ENCODE data around the gene CEP128.

The CEP128 gene

DNA sequence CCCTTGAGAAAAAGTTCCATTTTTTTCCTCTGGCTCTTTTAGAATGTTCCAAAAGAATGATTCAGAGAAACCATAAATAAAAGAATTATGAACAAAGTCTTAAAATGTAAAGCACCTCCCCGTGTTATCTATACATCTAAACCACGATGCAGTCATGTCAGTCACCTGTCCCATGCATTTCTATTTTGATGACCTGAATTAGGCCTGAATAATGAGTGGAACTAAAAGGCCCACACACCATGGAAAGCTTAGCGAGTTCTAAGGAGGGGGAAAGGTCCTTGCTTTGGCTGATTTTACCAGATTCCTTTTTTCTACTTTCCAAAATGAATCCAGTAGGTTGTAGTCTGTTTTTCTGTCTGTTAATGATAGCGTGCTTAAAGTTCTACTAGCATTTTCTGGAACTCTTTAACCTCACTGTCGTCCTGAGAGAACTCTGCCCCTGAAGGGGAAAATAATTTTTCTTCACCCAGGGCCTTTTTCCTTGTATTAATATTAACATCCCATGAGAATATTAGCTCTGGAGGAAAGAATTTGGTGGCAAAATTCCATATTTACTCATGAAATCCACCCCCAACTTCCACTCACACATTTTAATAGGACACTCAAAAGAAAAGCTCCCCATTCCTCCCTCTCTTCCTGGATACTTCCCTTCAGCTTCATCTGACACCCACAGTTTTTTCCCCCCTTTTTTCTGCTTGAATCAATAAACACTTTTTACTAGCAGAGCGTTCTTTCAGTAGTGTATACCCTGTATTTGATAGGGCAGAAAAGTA, 464.0 kb downstream of the CEP128 start:
- no peak for DNase-seq (ENCODE audit: low spot score)

DNA sequence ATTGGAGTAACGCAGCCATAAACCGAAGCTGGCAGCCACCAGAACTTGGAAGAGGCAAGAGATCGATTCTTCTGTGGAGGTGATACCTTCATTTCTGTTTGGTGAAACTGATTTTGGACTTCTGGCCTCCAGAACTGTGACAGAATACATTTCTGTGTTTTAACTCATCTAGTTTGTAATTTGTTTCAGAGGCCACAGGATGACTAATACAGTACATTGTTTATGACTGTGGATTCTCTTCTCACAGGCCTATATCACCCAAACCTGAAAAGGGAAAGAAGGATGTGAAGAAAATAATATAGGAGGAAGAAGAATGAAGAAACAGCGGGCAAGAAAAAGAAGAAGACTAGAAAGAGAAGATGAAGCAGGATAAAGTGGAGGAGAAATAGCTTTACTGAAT, 466.5 kb downstream of the CEP128 start:
- DNase-seq (ENCODE audit: low spot score): no peak

DNA sequence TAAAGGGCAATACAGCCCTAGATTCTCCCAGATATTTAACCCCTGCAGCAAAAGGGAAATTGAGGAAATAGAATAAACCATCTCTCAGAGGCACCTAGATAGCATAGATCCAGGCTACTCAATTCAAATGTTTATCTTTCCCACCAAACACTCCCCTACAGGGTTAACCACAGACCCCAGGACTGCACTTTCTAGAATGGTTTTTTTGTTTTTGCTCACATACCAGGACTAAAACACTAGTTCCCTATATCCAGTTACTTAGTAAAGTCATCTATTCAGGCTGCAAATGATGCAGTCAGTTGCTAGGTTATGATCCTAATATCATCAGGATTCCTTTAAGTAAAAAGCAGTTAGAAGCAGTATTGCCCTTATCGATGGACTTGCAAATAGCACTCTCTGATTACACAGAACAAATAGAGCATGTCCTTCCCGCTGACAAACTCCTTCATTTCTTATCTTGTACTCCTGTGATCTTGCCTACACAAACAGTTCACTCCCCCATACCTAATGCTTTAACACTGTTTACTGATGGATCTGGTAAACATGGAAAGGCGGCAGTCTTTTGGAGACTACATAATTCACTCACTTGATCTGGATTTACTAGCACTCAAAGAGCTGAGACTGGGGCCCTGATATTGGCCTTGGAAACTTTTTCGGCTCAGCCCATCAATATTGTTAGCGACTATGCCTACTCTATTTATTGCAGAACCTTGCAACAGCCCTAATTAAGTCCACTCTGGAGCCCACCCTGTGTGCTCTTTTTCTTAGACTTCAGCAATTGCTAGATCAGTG, 473.0 kb downstream of the CEP128 start:
- DNase-seq (ENCODE audit: low spot score): no peak

DNA sequence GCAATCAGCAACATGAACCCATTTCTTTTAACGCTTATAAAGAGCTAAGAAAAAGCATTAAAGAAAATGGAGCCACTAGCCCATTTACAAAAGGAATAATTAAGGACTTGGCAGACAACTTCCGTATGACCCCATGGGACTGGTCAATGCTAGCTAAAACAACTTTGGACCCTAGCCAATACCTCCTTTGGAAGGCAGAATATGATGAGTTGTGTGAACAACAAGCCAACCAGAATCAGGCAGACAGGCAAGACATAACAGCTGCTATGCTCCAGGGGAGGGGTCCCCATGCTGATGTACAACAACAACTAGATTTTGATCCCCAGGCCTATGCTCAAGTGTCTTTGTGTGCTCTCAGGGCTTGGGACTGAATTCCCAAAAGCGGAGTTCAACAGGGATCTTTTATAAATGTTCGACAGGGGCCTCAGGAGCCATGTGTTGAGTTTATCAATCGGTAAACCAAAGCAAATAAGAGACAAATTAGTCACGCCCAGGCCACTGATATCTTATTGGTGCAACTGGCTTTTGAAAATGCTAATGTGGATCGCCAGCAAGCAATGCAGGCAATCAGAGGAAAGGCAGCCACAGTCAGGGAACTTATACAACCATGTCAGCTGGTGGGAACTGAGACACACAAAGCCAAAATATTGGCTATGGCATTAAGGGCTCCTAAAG, 475.9 kb downstream of the CEP128 start:
- no peak for DNase-seq (ENCODE audit: low spot score)

DNA sequence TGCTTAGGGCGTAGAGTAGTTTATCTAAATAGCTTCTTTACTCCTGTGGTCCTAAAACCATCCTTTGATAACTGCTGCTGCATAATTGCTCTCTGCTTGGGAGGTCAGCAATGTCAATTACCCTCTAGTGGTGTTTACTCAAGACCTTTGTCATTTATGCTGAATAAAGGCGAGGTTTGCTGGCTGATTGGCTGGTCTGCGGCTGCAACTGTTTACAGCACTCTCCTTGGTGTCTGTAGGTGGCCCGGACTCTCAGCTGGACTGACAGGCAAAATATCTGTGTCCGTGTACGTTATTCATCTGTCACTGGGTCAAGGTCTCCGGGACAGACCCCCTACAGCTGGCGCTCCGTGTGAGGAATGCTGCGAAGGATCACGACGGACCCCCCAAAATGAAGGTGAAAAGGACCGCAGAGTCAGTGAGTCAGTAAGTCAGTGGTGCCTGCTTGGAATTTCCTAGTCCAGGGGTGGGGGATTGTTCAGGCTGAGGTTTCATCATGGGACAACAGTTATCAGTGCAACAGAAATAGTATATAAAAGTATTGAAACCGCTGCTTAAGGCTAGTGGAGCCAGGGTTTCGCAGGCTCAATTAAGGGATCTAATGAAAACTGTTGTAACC, 476.9 kb downstream of the CEP128 start:
- no peak for DNase-seq (ENCODE audit: low spot score)

DNA sequence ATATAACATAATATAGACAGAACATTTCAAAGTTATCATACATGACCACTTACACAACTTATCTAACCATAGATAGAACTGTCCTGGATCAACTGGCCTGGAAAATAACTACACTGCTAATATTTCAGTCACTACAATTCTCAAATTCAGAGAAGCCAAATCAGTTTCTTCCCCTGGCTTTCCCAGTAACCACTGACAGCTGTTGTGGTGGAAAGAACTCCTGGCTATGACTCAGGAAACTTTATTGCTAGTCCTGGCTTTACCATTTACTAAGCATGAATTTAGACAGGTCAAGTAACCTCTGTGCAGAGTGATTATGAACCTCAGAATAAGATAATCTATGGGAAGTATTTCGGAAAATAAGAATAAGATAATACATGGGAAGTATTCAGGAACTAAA, 485.3 kb downstream of the CEP128 start:
- no peak for DNase-seq (ENCODE audit: low spot score)

DNA sequence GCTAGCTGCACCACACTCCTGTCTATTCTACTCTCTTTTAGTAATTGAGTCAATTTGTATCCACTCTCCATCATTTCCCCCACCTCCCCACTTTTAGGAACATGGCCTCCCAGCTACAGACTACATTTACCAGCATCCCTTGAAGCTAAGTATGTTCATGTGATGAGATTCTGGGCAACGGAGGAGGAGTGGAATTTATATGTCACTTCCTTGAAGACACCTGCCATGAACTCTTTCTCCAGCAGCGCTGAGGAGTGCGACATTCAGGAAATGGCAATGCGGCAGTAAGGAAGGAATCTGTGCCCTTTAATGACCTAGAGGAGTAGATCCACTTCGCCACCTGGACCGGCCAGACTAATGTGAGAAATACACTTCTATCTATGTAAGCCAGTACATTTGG, 486.5 kb downstream of the CEP128 start:
- no peak for DNase-seq (ENCODE audit: low spot score)

DNA sequence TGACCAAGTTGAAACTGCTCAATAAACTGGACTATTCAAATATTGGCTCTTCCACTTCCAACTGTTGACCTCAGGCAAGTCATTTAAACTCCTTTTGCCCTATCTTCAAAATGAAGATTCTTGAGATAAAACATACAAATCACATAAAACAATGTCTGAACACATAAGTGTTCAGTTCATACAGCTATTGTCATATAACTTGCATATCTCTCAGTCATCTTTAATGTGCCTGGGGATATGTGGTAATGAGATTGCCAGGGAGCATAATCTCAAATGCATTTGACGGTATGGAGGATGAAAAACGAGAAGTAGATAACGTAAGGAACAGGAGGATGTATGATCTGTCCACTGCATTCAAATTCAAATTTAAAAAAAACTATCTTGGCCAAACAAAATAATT, 493.3 kb downstream of the CEP128 start:
- DNase-seq (ENCODE audit: low spot score): no peak

DNA sequence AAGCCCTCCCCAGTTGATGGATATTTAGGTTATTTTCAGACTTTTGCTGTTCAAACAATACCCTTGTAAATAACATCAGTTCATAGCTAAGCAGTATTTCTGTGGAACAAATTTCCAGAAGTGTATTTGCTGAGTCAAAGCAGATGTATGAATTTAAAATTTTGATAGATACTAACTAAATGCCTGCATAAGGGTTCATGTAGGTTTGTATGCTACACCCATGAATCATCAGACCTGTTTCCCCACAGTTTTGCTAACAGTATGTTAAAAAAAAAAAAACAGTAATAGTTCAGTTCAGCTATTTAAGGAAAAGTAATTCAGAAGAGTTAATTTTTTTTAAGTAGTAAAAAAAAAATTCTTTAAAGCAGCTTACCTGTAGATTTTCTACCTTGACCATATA, 494.1 kb downstream of the CEP128 start:
- no peak for DNase-seq (ENCODE audit: low spot score)
